Stomach (tissue), 9 donors: Measurements from ENCODE around the gene PPM1F. TPM values are rescaled to one million over a fixed set of nuclear protein-coding genes. Genes with fewer than 3 reads are reported as not detected.

ENCODE experiments used
- DNase-seq, 2 donors: peaks; one replicate each; pipeline versions ENCODE4 v3.0.0 to v3.0.0-alpha.2; 2013 to 2019
- H3K27ac ChIP-seq, 5 donors: fragments of 200-600 bp in 4 of 5; sonication (generic) in 4 of 5; one replicate each; pipeline ENCODE4 v1.5.1; 2013 to 2019; ENCODE audit warnings: mild to moderate bottlenecking in 1 of 5, moderate library complexity in 1 of 5
- H3K27me3 ChIP-seq, 3 donors: fragments of 200-600 bp; sonication (generic); one replicate each; pipeline ENCODE4 v1.5.1; 2017 to 2019; ENCODE audit warnings: mixed run types in 1 of 3
- H3K36me3 ChIP-seq, 4 donors: fragments of 200-600 bp; sonication (generic); 1 replicate in 3 of 4; 2 replicates in 1 of 4; pipeline ENCODE4 v1.5.1; 2016 to 2019
- H3K4me1 ChIP-seq, 4 donors: fragments of 200-600 bp; sonication (generic); one replicate each; pipeline ENCODE4 v1.5.1; 2016 to 2019
- H3K4me3 ChIP-seq, 4 donors: fragments of 200-600 bp; sonication (generic) in 3 of 4; one replicate each; pipeline ENCODE4 v1.5.1; 2016 to 2019; ENCODE audit warnings: mild to moderate bottlenecking in 1 of 4
- H3K9me3 ChIP-seq, 4 donors: fragments of 200-600 bp; sonication (generic); one replicate each; pipeline ENCODE4 v1.5.1; 2016 to 2019
- EP300 ChIP-seq: sonication (generic); formaldehyde crosslinking; IDR thresholded peaks from one replicate; pipeline ENCODE4 v1.6.1; 2017; ENCODE audit warnings: antibody characterized with exemption
- POLR2A ChIP-seq, 4 donors: fragments of 450-650 bp; IDR thresholded peaks; one replicate each; pipeline ENCODE4 v1.6.1; 2016; ENCODE audit warnings: antibody characterized with exemption in 4 of 4, control low read depth in 2 of 4, mild to moderate bottlenecking in 1 of 4, moderate library complexity in 1 of 4
- POLR2AphosphoS5 ChIP-seq, 3 donors: sonication (generic); formaldehyde crosslinking; IDR thresholded peaks; one replicate each; pipeline ENCODE4 v1.6.1; 2016; ENCODE audit warnings: antibody characterized with exemption in 3 of 3
- WGBS, 5 donors: extraction: QIAGEN DNeasy Blood & Tissue Kit in 3 of 5; methylation state at CpG; one replicate each; pipeline versions ENCODE4 v1.1.5 to v1.1.7; 2013 to 2018; 5-methylcytosine and 5-hydroxymethylcytosine counted together
- intact Hi-C: fragments of 100-400 bp; cut with DNase I; formaldehyde crosslinking; loops from one replicate; pipeline ENCODE4 v1.15.1; 2023; ENCODE audit warnings: low total_unique reads
- polyA plus RNA-seq, 3 donors: library from polyadenylated mRNA; stranded (reverse); fragments of 200-250 nt; gene quantifications; one replicate each; pipeline ENCODE4 v1.2.3, GENCODE V29; 2013
- total RNA-seq, 5 donors: library from RNA; depleted of rRNA; stranded (reverse); fragments of >200 nt; gene quantifications; one replicate each; pipeline versions ENCODE4 v1.1.0 to v1.2.3, GENCODE V29; 2014 to 2016
- TF ChIP-seq, protein P1 (sequence below), 7 experiments: fragments of 450-650 bp in 4 of 7; fragments of 200-600 bp in 3 of 7; sonication (generic) in 3 of 7; IDR thresholded peaks; one replicate each; pipeline ENCODE4 v1.5.1; 2016 to 2019; ENCODE audit warnings: antibody characterized with exemption in 7 of 7, control low read depth in 2 of 7, mild to moderate bottlenecking in 1 of 7
- donor health status: healthy with polysubstance abuse.
- donor health status: Bipolar disorder and iron deficiency.
- donor health status: healthy.

PPM1F gene
- total and polyA plus RNA-seq, 8 donors: 6.7 to 285 (median 16.8) TPM

DNA sequence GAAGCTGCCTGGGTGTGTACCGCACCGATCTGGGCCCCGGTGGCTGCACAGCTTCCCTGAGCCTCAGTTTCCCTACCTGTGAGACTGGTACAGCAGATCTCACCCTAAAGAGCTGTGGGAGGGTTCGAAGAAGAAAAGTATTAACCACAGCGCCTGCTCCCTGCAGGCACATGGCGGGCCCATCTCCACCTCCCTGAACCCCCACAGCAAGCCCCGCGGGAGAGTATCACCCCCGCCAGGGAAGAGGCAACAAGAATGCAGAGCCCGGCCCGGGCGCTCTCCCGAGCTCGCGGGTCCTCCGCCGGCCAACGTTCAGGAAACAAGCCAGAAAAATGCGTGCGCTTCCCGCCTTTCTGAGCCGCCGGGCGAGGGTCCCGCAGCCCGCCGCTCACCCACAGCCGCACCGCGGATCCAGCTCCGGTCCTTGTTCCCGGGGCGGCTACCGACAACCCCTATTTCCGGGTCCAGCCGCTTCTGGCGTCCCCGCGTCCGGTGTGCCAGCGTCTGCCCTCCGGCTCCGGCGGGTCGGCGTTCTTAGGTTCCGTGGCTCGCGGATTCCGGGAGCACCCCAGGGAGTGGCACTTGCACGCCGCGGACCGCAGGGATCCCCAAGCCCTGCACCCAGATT, 29.8 kb upstream of the PPM1F start, which contains the start of gene TOP3B:
TOP3B (minus strand) TSS at position 450 of the 628 bp plus-strand sequence. CDS start 7,078 bp downstream, outside the sequence.
- Histone ChIP-seq H3K4me3 (peak within 1 kb of the TSS; percentile 71 to 97 (median 84)), H3K27me3 (no peaks in the 10 kb centered on the region), H3K9me3 (no peaks in the 10 kb centered on the region), H3K36me3 (peaks cover 0 to 16% (median 13%) of the 10 kb centered on the region in 4 donors), H3K4me1 (peaks cover 8 to 35% (median 25%) of the 10 kb centered on the region in 4 donors), H3K27ac (peak within 1 kb of the TSS; percentile 74 to 83 (median 81))
- peak; percentile 27 to 84 (median 63) for TF ChIP-seq POLR2AphosphoS5 (IDR thresholded peaks at IDR 0.05)
- no peak for TF ChIP-seq EP300
- intact Hi-C loops: no loop called here
- DNase-seq: peak; percentile 88 to 91
- 0 to 1% (median 0%) methylated on average over 35 to 54 of the region's 54 CpGs for WGBS, 5 donors

DNA sequence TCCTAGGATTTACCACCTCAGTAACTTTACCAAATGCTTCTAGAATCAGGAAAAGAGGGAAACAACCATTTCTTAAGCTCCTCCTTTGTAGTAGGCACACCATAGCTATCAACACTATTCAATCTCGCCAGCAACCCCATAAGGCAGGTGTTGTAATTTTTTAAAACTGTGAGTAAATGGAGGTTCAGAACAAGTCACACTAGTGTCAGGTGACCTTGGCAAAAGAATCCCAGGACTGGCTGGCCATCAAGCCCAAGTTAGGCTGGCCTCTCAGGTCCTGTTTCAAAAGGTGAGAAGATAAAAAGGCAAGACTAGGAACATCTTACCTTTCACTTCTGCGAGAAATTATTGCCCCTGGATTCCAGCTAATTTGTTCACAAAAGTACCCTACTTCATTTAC, 29.2 kb upstream of the PPM1F start:
- intact Hi-C loops: no loop called here
- WGBS, 5 donors: 0 to 23% (median 15%) methylated on average over 2 of the region's 2 CpGs
- DNase-seq: no peak
- H3K36me3 ChIP-seq: peaks cover 0 to 16% (median 13%) of the 10 kb centered on the region in 4 donors
- H3K4me1 ChIP-seq: peaks cover 8 to 35% (median 25%) of the 10 kb centered on the region in 4 donors
- H3K27me3 ChIP-seq: no peaks in the 10 kb centered on the region
- peak overlapping the region; percentile 71 to 97 (median 84) for H3K4me3 ChIP-seq
- H3K27ac ChIP-seq: peak overlapping the region in 4 of 5 donors; percentile 75 to 83 (median 82)
- TF ChIP-seq EP300 (no peak), POLR2AphosphoS5 (IDR thresholded peaks at IDR 0.05) (no peak)
- TF ChIP-seq, protein P1, sequence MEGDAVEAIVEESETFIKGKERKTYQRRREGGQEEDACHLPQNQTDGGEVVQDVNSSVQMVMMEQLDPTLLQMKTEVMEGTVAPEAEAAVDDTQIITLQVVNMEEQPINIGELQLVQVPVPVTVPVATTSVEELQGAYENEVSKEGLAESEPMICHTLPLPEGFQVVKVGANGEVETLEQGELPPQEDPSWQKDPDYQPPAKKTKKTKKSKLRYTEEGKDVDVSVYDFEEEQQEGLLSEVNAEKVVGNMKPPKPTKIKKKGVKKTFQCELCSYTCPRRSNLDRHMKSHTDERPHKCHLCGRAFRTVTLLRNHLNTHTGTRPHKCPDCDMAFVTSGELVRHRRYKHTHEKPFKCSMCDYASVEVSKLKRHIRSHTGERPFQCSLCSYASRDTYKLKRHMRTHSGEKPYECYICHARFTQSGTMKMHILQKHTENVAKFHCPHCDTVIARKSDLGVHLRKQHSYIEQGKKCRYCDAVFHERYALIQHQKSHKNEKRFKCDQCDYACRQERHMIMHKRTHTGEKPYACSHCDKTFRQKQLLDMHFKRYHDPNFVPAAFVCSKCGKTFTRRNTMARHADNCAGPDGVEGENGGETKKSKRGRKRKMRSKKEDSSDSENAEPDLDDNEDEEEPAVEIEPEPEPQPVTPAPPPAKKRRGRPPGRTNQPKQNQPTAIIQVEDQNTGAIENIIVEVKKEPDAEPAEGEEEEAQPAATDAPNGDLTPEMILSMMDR (IDR thresholded peaks at IDR 0.05): no peak
- no peaks in the 10 kb centered on the region for H3K9me3 ChIP-seq

DNA sequence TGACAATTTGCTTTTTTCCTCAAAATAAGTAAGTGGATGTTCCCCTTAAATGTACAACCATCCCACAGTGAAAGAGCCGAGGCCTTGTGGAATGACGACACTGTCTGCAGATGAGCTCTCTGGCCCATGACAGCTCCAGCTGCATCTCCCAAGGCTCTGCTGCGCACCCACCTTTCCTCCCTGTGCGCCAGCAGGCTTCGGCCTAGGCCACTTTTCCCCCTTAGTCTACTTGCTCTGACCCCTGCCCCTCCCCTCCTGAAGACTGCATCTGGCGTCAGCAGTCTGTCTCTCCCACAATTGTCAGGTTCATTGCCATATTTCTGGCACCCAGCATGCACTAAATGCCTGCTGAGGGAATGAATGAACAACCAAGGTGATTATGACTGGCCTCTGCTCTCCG, 27.9 kb upstream of the PPM1F start:
- no peak for TF ChIP-seq POLR2AphosphoS5 (IDR thresholded peaks at IDR 0.05)
- no peak for TF ChIP-seq EP300
- TF ChIP-seq, protein P1 (IDR thresholded peaks at IDR 0.05): no peak
- no peak for TF ChIP-seq POLR2A (IDR thresholded peaks at IDR 0.05)
- no peak overlapping the region for H3K4me3 ChIP-seq
- H3K27ac ChIP-seq: no peak overlapping the region
- intact Hi-C loops: no loop called here
- H3K9me3 ChIP-seq: no peaks in the 10 kb centered on the region
- peaks cover 8 to 35% (median 25%) of the 10 kb centered on the region in 4 donors for H3K4me1 ChIP-seq
- no peak for DNase-seq
- peaks cover 0 to 21% (median 19%) of the 10 kb centered on the region in 4 donors for H3K36me3 ChIP-seq
- no peaks in the 10 kb centered on the region for H3K27me3 ChIP-seq
- 81 to 88% (median 85%) methylated on average over 7 of the region's 7 CpGs for WGBS, 5 donors

DNA sequence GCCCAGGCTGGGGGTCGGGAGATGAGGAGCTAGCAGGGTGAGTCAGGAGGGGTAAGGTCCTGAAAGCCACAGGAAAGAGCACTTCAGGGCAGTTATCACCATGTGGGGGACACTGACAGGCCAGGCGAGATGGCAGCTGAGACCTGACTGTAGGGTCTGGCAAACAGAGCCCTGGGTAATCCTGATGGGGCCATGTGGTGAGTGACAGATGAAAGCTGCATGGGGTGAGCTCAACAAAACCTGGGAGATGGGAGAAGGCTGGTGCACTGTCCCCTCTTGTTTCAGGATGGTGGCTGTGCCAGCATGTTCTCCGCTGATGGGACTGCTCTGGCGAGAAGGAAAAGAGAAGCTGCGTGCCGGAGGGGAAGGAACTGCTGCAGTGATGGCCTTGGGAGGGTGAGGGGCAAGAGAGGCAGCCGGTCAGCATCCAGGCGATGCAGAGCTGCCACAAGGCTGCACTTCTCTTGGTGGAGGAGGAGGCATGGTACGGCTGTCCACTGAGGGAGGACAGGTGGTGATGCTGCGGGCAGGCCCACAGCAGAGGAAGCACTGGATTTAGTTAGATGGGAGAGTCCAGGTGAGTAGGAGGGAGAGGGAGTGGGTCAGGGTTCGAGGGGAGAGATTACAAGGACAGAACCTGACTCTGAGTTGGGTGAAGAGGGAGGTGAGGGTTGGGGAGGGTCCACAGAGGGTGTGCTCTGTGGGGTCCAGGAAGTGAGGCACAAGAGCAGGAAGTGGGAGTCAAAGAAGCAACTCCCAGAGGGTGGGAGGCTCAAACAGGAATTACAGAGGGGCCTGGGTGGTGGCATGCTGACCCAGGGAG, 26.1 kb upstream of the PPM1F start:
- intact Hi-C loops: no loop called here
- no peak for DNase-seq

More for the DNA sequence above, 26.1 kb upstream of the PPM1F start:
- no peak overlapping the region for H3K4me3 ChIP-seq
- no peaks in the 10 kb centered on the region for H3K9me3 ChIP-seq
- peaks cover 8 to 35% (median 25%) of the 10 kb centered on the region in 4 donors for H3K4me1 ChIP-seq
- TF ChIP-seq POLR2A (IDR thresholded peaks at IDR 0.05) (no peak), POLR2AphosphoS5 (IDR thresholded peaks at IDR 0.05) (no peak), EP300 (no peak)
- TF ChIP-seq, protein P1 (IDR thresholded peaks at IDR 0.05): no peak
- no peak overlapping the region for H3K27ac ChIP-seq
- no peaks in the 10 kb centered on the region for H3K27me3 ChIP-seq
- H3K36me3 ChIP-seq: peaks cover 15 to 39% (median 37%) of the 10 kb centered on the region in 4 donors
- WGBS, 5 donors: 82 to 89% (median 83%) methylated on average over 11 of the region's 11 CpGs
